Measurements from ENCODE around the gene ABCC5. TPM values are rescaled to one million over a fixed set of nuclear protein-coding genes. Genes with fewer than 3 reads are reported as not detected.

Gene ABCC5
- total RNA-seq, 1 experiment from 2014 or later = 35.1 TPM

DNA sequence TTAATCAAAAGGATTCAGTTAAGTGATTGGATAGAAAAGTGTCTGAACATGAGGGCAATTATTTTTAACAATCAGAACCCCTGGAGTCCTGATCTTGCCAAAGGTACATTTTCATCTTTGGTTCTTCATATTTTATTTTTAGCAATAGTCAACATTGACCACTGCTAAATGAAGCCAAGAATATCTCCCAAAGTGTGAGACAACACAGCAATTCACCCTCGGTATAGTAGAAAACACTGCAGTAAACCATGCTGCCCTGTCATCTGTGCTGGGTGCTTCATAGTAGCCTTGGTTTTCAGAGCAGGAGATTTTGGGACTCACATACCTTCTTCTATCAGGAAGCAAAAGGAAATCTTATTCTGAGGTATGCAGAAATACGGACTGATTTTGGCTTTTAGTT, 85.8 kb downstream of the ABCC5 start:
- ATAC-seq (no peak), DNase-seq (ENCODE audit: low read depth, low spot score) (no peak)
- Histone ChIP-seq H3K27ac (ENCODE audit: low read length) (no peak overlapping the region), H3K27me3 (ENCODE audit: control insufficient read depth, insufficient read depth, low read length) (no peaks in the 10 kb centered on the region), H3K4me1 (ENCODE audit: control insufficient read depth, insufficient read depth, low read length) (no peaks in the 10 kb centered on the region), H3K36me3 (ENCODE audit: control insufficient read depth, insufficient read depth, low read length) (no peaks in the 10 kb centered on the region), H3K4me3 (ENCODE audit: low read depth in 2 of 2, low read length in 2 of 2) (no peak overlapping the region), H3K9me3 (ENCODE audit: control insufficient read depth, insufficient read depth, low read depth, low read length) (no peaks in the 10 kb centered on the region)
- in situ Hi-C loops (cut with HindIII; ENCODE audit: low pct_unique_long_range_greater_than_20kb, low sequenced_read_pairs) (no loop called here), intact Hi-C loops (cut with micrococcal nuclease; ENCODE audit: unreplicated experiment) (no loop called here)
- CTCF ChIA-PET = no interaction called here
- TF ChIP-seq SIN3A (IDR thresholded peaks at IDR 0.05; ENCODE audit: borderline replicate concordance, insufficient read depth, low read depth, low read length) (no peak), CTCF (IDR thresholded peaks at IDR 0.05) (no peak), POLR2AphosphoS5 (IDR thresholded peaks at IDR 0.05; ENCODE audit: low read depth, low read length) (no peak)
- no TSS peak for BruUV-seq (replicated peaks)
- POLR2A ChIA-PET = no interaction called here

- Histone ChIP-seq H3K9me3 (ENCODE audit: control insufficient read depth, insufficient read depth, low read depth, low read length) (no peaks in the 10 kb centered on the region), H3K27ac (ENCODE audit: low read length) (no peak overlapping the region), H3K4me1 (ENCODE audit: control insufficient read depth, insufficient read depth, low read length) (no peaks in the 10 kb centered on the region), H3K27me3 (ENCODE audit: control insufficient read depth, insufficient read depth, low read length) (no peaks in the 10 kb centered on the region), H3K4me3 (ENCODE audit: low read depth in 2 of 2, low read length in 2 of 2) (no peak overlapping the region), H3K36me3 (ENCODE audit: control insufficient read depth, insufficient read depth, low read length) (no peaks in the 10 kb centered on the region)
- no peak for DNase-seq (ENCODE audit: low read depth, low spot score)
- CTCF ChIA-PET = no interaction called here
- intact Hi-C loops (cut with micrococcal nuclease; ENCODE audit: unreplicated experiment) = no loop called here
- POLR2A ChIA-PET = no interaction called here
- BruUV-seq (replicated peaks) = no TSS peak
- TF ChIP-seq CTCF (IDR thresholded peaks at IDR 0.05) (no peak), POLR2AphosphoS5 (IDR thresholded peaks at IDR 0.05; ENCODE audit: low read depth, low read length) (no peak), TCF7L2 (IDR thresholded peaks at IDR 0.05; ENCODE audit: low read depth, low read length) (no peak), SIN3A (IDR thresholded peaks at IDR 0.05; ENCODE audit: borderline replicate concordance, insufficient read depth, low read depth, low read length) (no peak)
- TF ChIP-seq, protein P1, sequence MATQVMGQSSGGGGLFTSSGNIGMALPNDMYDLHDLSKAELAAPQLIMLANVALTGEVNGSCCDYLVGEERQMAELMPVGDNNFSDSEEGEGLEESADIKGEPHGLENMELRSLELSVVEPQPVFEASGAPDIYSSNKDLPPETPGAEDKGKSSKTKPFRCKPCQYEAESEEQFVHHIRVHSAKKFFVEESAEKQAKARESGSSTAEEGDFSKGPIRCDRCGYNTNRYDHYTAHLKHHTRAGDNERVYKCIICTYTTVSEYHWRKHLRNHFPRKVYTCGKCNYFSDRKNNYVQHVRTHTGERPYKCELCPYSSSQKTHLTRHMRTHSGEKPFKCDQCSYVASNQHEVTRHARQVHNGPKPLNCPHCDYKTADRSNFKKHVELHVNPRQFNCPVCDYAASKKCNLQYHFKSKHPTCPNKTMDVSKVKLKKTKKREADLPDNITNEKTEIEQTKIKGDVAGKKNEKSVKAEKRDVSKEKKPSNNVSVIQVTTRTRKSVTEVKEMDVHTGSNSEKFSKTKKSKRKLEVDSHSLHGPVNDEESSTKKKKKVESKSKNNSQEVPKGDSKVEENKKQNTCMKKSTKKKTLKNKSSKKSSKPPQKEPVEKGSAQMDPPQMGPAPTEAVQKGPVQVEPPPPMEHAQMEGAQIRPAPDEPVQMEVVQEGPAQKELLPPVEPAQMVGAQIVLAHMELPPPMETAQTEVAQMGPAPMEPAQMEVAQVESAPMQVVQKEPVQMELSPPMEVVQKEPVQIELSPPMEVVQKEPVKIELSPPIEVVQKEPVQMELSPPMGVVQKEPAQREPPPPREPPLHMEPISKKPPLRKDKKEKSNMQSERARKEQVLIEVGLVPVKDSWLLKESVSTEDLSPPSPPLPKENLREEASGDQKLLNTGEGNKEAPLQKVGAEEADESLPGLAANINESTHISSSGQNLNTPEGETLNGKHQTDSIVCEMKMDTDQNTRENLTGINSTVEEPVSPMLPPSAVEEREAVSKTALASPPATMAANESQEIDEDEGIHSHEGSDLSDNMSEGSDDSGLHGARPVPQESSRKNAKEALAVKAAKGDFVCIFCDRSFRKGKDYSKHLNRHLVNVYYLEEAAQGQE (IDR thresholded peaks at IDR 0.05; ENCODE audit: insufficient read depth in 1 of 2, low read depth in 2 of 2, low read length in 1 of 2) = no peak
- in situ Hi-C loops (cut with HindIII; ENCODE audit: low pct_unique_long_range_greater_than_20kb, low sequenced_read_pairs) = no loop called here
- no peak for ATAC-seq
Measured at GRCh38 chr3:183930086-183930485, 87.6 kb downstream of the ABCC5 start.
